GM10266 (cell line): Measurements from ENCODE around the gene SEC14L5.
"Not testable (repeated sequence)": the region's sequence is repeated elsewhere in the genome, so short reads cannot be mapped to it uniquely, and the experiment has no call there.

Experiments used
- DNase-seq: peaks from one replicate; pipeline ENCODE4 v3.0.0; 2012; ENCODE audit errors: extremely low spot score
- CTCF ChIP-seq: IDR thresholded peaks from 2 replicates; pipeline ENCODE4 v1.5.1; 2012; ENCODE audit warnings: mild to moderate bottlenecking, low read depth; ENCODE audit not compliant: control insufficient read depth, insufficient read depth; ENCODE audit errors: missing control alignments

SEC14L5 gene

GRCh38 chr16:5036228-5037156 is 78.4 kb downstream of the SEC14L5 start:
- TF ChIP-seq CTCF = no peak
- no peak for DNase-seq

GRCh38 chr16:5040451-5040850 is 82.3 kb downstream of the SEC14L5 start:
- no peak for TF ChIP-seq CTCF

GRCh38 chr16:5041600-5042133 is 83.5 kb downstream of the SEC14L5 start:
- peak; percentile 64 for DNase-seq
- TF ChIP-seq CTCF = no peak

More at GRCh38 chr16:5040451-5040850, 82.3 kb downstream of the SEC14L5 start:
- no peak for DNase-seq

- no peak for TF ChIP-seq CTCF
- DNase-seq = no peak
These were observed 84.5 kb downstream of the SEC14L5 start for GRCh38 chr16:5042574-5043171.

GRCh38 chr16:5044011-5044540 is 85.9 kb downstream of the SEC14L5 start:
- no peak for TF ChIP-seq CTCF
- DNase-seq = no peak

- not testable (repeated sequence) for DNase-seq
These were observed 86.5 kb downstream of the SEC14L5 start for GRCh38 chr16:5044581-5044980.

GRCh38 chr16:5045499-5046115 is 87.5 kb downstream of the SEC14L5 start:
- no peak for DNase-seq
- TF ChIP-seq CTCF = no peak
